ENCODE measurements around the gene TRPV4. TPM values are rescaled to one million over a fixed set of nuclear protein-coding genes. Genes with fewer than 3 reads are reported as not detected.

Gene TRPV4
- polyA plus RNA-seq, 1 of the 3 experiments (the other 2 are of a cell fraction) = 5.2 TPM

DNA sequence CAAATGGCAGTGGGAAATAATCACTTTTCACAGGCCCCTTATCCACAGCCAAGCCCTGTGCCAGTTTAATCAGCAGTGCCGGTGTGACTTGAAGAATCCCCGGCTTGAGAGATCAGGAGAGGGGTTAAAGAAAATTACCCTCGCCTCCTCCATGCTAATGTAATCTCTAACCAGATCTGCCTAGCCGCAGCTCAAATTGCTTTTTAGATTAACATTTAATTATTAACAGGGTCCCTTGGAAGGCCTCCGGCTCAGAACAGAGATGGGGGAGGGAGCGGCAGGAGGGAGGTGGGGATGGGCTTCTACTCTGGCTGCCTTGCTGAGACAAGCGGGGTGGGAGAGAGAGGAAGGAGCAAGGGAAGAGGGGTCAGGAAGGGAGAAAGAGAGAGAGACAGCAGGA lies 95.6 kb downstream of the TRPV4 start:
- POLR2A ChIA-PET = interaction anchor here (0.7 to 1.5 kb wide), 4 partner anchors 12 to 83 kb away, joined by 3 to 4 read pairs (median 4); no protein-coding TSS in a partner anchor
- no peaks in the 10 kb centered on the region for H3K36me3 ChIP-seq (replicated peaks in 1 of 2; ENCODE audit: control insufficient read depth in 1 of 2, insufficient read depth in 2 of 2, low read length in 1 of 2)
- 44% methylated on average over 7 of the region's 7 CpGs for WGBS (ENCODE audit: low lambda C conversion rate)

GRCh38 chr12:109737126-109737525 lies 96.1 kb downstream of the TRPV4 start:
- Histone ChIP-seq H3K9ac (no peak overlapping the region), H3K4me1 (ENCODE audit: control insufficient read depth in 1 of 2, insufficient read depth in 2 of 2, low read depth in 1 of 2, low read length in 1 of 2) (peaks cover 0 to 86% of the 10 kb centered on the region in 2 experiments; a peak in 1 of 4 replicates), H3K9me3 (no peaks in the 10 kb centered on the region), H3K79me2 (ENCODE audit: insufficient read depth) (no peaks in the 10 kb centered on the region), H3K9me2 (no peaks in the 10 kb centered on the region), H3K36me3 (replicated peaks in 1 of 2; ENCODE audit: control insufficient read depth in 1 of 2, insufficient read depth in 2 of 2, low read length in 1 of 2) (no peaks in the 10 kb centered on the region), H3K4me2 (no peak overlapping the region), H3F3A (replicated peaks; ENCODE audit: insufficient read depth) (no peaks in the 10 kb centered on the region), H2AFZ (ENCODE audit: low read depth) (no peak overlapping the region), H3K4me3 (ENCODE audit: low read depth in 2 of 2, low read length in 1 of 2) (no peak overlapping the region), H4K20me1 (ENCODE audit: insufficient read depth) (0 out of 2 replicates have a peak, but pooled peaks cover 5% of the 10 kb centered on the region), H3K27ac (ENCODE audit: low read depth in 2 of 2, low read length in 1 of 2) (peak overlapping the region in 1 of 2 experiments; percentile 66; a peak in 2 of 4 replicates), H3K27me3 (ENCODE audit: insufficient read depth) (no peaks in the 10 kb centered on the region)
- ChIA-PET CTCF (interaction anchor here (0.6 to 3.3 kb wide), 4 partner anchors 15 to 165 kb away, joined by 3 to 16 read pairs (median 8); no protein-coding TSS in a partner anchor), POLR2A (interaction anchor here (1.2 to 1.5 kb wide), 2 partner anchors 17 to 18 kb away, joined by 3 to 4 read pairs; no protein-coding TSS in a partner anchor)
- 0% methylated on average over 1 of the region's 1 CpG for WGBS (ENCODE audit: low lambda C conversion rate)
- no peak for DNase-seq
- TF ChIP-seq MXI1 (IDR thresholded peaks at IDR 0.05; ENCODE audit: low read depth, low read length) (no peak), TAF1 (IDR thresholded peaks at IDR 0.05; ENCODE audit: borderline replicate concordance, low read depth, low read length) (no peak), RAD21 (IDR thresholded peaks at IDR 0.05; ENCODE audit: low read length) (no peak), RXRA (IDR thresholded peaks at IDR 0.05; ENCODE audit: borderline replicate concordance, low read depth) (no peak), EZH2phosphoT487 (IDR thresholded peaks at IDR 0.05; ENCODE audit: borderline replicate concordance, low read depth) (no peak), YY1 (IDR thresholded peaks at IDR 0.05; ENCODE audit: low read depth) (no peak)
- TF ChIP-seq, protein P1, sequence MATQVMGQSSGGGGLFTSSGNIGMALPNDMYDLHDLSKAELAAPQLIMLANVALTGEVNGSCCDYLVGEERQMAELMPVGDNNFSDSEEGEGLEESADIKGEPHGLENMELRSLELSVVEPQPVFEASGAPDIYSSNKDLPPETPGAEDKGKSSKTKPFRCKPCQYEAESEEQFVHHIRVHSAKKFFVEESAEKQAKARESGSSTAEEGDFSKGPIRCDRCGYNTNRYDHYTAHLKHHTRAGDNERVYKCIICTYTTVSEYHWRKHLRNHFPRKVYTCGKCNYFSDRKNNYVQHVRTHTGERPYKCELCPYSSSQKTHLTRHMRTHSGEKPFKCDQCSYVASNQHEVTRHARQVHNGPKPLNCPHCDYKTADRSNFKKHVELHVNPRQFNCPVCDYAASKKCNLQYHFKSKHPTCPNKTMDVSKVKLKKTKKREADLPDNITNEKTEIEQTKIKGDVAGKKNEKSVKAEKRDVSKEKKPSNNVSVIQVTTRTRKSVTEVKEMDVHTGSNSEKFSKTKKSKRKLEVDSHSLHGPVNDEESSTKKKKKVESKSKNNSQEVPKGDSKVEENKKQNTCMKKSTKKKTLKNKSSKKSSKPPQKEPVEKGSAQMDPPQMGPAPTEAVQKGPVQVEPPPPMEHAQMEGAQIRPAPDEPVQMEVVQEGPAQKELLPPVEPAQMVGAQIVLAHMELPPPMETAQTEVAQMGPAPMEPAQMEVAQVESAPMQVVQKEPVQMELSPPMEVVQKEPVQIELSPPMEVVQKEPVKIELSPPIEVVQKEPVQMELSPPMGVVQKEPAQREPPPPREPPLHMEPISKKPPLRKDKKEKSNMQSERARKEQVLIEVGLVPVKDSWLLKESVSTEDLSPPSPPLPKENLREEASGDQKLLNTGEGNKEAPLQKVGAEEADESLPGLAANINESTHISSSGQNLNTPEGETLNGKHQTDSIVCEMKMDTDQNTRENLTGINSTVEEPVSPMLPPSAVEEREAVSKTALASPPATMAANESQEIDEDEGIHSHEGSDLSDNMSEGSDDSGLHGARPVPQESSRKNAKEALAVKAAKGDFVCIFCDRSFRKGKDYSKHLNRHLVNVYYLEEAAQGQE (IDR thresholded peaks at IDR 0.05; ENCODE audit: low read depth, low read length) = no peak

More for the DNA sequence above, 95.6 kb downstream of the TRPV4 start:
- no peaks in the 10 kb centered on the region for H3F3A ChIP-seq (replicated peaks; ENCODE audit: insufficient read depth)
- H2AFZ ChIP-seq (ENCODE audit: low read depth) = no peak overlapping the region
- H3K4me3 ChIP-seq (ENCODE audit: low read depth in 2 of 2, low read length in 1 of 2) = no peak overlapping the region
- H3K9me2 ChIP-seq = no peaks in the 10 kb centered on the region
- no peak overlapping the region for H3K4me2 ChIP-seq
- peaks cover 0 to 84% of the 10 kb centered on the region in 2 experiments; a peak in 1 of 4 replicates for H3K4me1 ChIP-seq (ENCODE audit: control insufficient read depth in 1 of 2, insufficient read depth in 2 of 2, low read depth in 1 of 2, low read length in 1 of 2)
- peak; percentile 81 for TF ChIP-seq CHD2 (IDR thresholded peaks at IDR 0.05; ENCODE audit: low read length, partially characterized antibody)
- TF ChIP-seq GATA2 (CRISPR knock-in tag; IDR thresholded peaks at IDR 0.05) = peak; percentile 89
- no peak for TF ChIP-seq FOXJ3 (CRISPR knock-in tag; IDR thresholded peaks at IDR 0.05)
- TF ChIP-seq MXI1 (IDR thresholded peaks at IDR 0.05; ENCODE audit: low read depth, low read length) = peak; percentile 48; the same call in 1 of the 2 replicates
- TF ChIP-seq RCOR1 (IDR thresholded peaks at IDR 0.05; ENCODE audit: low read length) = peak; percentile 93
- TF ChIP-seq, protein P2, sequence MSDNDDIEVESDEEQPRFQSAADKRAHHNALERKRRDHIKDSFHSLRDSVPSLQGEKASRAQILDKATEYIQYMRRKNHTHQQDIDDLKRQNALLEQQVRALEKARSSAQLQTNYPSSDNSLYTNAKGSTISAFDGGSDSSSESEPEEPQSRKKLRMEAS (IDR thresholded peaks at IDR 0.05; ENCODE audit: low read depth) = no peak
- TF ChIP-seq, protein P3, sequence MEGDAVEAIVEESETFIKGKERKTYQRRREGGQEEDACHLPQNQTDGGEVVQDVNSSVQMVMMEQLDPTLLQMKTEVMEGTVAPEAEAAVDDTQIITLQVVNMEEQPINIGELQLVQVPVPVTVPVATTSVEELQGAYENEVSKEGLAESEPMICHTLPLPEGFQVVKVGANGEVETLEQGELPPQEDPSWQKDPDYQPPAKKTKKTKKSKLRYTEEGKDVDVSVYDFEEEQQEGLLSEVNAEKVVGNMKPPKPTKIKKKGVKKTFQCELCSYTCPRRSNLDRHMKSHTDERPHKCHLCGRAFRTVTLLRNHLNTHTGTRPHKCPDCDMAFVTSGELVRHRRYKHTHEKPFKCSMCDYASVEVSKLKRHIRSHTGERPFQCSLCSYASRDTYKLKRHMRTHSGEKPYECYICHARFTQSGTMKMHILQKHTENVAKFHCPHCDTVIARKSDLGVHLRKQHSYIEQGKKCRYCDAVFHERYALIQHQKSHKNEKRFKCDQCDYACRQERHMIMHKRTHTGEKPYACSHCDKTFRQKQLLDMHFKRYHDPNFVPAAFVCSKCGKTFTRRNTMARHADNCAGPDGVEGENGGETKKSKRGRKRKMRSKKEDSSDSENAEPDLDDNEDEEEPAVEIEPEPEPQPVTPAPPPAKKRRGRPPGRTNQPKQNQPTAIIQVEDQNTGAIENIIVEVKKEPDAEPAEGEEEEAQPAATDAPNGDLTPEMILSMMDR (IDR thresholded peaks at IDR 0.05) = no peak
- peak in 1 of 2 experiments; percentile 91; a peak in 2 of 4 replicates for TF ChIP-seq EP300 (IDR thresholded peaks at IDR 0.05; ENCODE audit: borderline replicate concordance in 1 of 2, low read depth in 1 of 2, low read length in 1 of 2)
- TF ChIP-seq YY1 (IDR thresholded peaks at IDR 0.05; ENCODE audit: low read depth) = no peak
- TF ChIP-seq RAD21 (IDR thresholded peaks at IDR 0.05; ENCODE audit: low read length) = no peak; the same call in 1 of the 2 replicates
- no peak for TF ChIP-seq USF1 (IDR thresholded peaks at IDR 0.05; ENCODE audit: borderline replicate concordance, low read depth)
- peak overlapping the region in 1 of 2 experiments; percentile 66; a peak in 2 of 4 replicates for H3K27ac ChIP-seq (ENCODE audit: low read depth in 2 of 2, low read length in 1 of 2)
- H3K9ac ChIP-seq = no peak overlapping the region
- no peaks in the 10 kb centered on the region for H3K27me3 ChIP-seq (ENCODE audit: insufficient read depth)
- no peaks in the 10 kb centered on the region for H3K79me2 ChIP-seq (ENCODE audit: insufficient read depth)
- H3K9me3 ChIP-seq = no peaks in the 10 kb centered on the region
- CTCF ChIA-PET = interaction anchor here (1.1 to 3.3 kb wide), 4 partner anchors 15 to 140 kb away, joined by 4 to 16 read pairs (median 8); no protein-coding TSS in a partner anchor
- H4K20me1 ChIP-seq (ENCODE audit: insufficient read depth) = 0 out of 2 replicates have a peak, but pooled peaks cover 5% of the 10 kb centered on the region
- DNase-seq = peak; percentile 71
